ENCODE results near the gene GPR150.

GPR150 gene

GRCh38 chr5:95652849-95653248, 33.0 kb downstream of the GPR150 start:
- DNase-seq (ENCODE audit: low read depth) = no peak

- DNase-seq (ENCODE audit: low read depth) = no peak
Measured at GRCh38 chr5:95654196-95654595, 34.3 kb downstream of the GPR150 start.

GRCh38 chr5:95655575-95655974, 35.7 kb downstream of the GPR150 start:
- DNase-seq (ENCODE audit: low read depth) = no peak

- no peak for DNase-seq (ENCODE audit: low read depth)
Measured at GRCh38 chr5:95660060-95660459, 40.2 kb downstream of the GPR150 start.

- DNase-seq (ENCODE audit: low read depth) = no peak
Measured at GRCh38 chr5:95662946-95663345, 43.1 kb downstream of the GPR150 start.

GRCh38 chr5:95664204-95664786, 44.4 kb downstream of the GPR150 start:
- DNase-seq (ENCODE audit: low read depth) = no peak

- DNase-seq (ENCODE audit: low read depth) = no peak
Measured at GRCh38 chr5:95667061-95667618, 47.3 kb downstream of the GPR150 start.

GRCh38 chr5:95667678-95668077, 47.8 kb downstream of the GPR150 start:
- DNase-seq (ENCODE audit: low read depth) = no peak

GRCh38 chr5:95668216-95668615, 48.3 kb downstream of the GPR150 start:
- DNase-seq (ENCODE audit: low read depth) = no peak

- DNase-seq (ENCODE audit: low read depth) = no peak
Measured at GRCh38 chr5:95668728-95669127, 48.8 kb downstream of the GPR150 start.

- DNase-seq (ENCODE audit: low read depth) = no peak
Measured at GRCh38 chr5:95669540-95669939, 49.7 kb downstream of the GPR150 start.

- no peak for DNase-seq (ENCODE audit: low read depth)
Measured at GRCh38 chr5:95669985-95670384, 50.1 kb downstream of the GPR150 start.

- no peak for DNase-seq (ENCODE audit: low read depth)
Measured at GRCh38 chr5:95670568-95670967, 50.7 kb downstream of the GPR150 start.
